ENCODE measurements around the gene GPBP1. TPM values are rescaled to one million over a fixed set of nuclear protein-coding genes. Genes with fewer than 3 reads are reported as not detected.

Gene GPBP1
- total RNA-seq (2014; rRNA removed; shearing (Covaris generic)) (35.5 and 41.7 TPM in 2 replicates), polyA plus RNA-seq (2016; fragmentation: Nextera tagmentation; extraction: Ambion mirVana) (38.1 and 38.8 TPM in 2 replicates)

- Histone ChIP-seq H3F3A (ENCODE audit: insufficient read depth) (peaks cover 26% of the 10 kb centered on the region), H3K4me1 (ENCODE audit: insufficient read depth) (peaks cover 25% of the 10 kb centered on the region), H3K9me2 (ENCODE audit: insufficient read depth) (no peaks in the 10 kb centered on the region), H3K27me3 (replicated peaks; ENCODE audit: insufficient read depth) (no peaks in the 10 kb centered on the region), H3K79me2 (ENCODE audit: insufficient read depth) (peaks cover 46% of the 10 kb centered on the region), H3K4me3 (peak within 1 kb of the TSS; percentile 92), H3K36me3 (ENCODE audit: low read depth) (no peaks in the 10 kb centered on the region), H2AFZ (peak within 1 kb of the TSS; percentile 86), H4K20me1 (ENCODE audit: insufficient read depth) (no peaks in the 10 kb centered on the region), H3K27ac (peak within 1 kb of the TSS; percentile 99), H3K9me3 (ENCODE audit: low read depth) (no peaks in the 10 kb centered on the region), H3K9ac (peak within 1 kb of the TSS; percentile 100), H3K4me2 (ENCODE audit: unreplicated experiment) (peak within 1 kb of the TSS; percentile 96)
- TF ChIP-seq EZH2 (IDR thresholded peaks at IDR 0.05; ENCODE audit: insufficient read depth, poor library complexity, severe bottlenecking), result no peak
- TF ChIP-seq EZH2phosphoT487 (IDR thresholded peaks at IDR 0.05; ENCODE audit: insufficient read depth, low read depth), result no peak
- 1 to 2% methylated on average over 48 to 73 of the region's 83 CpGs for WGBS, 2 experiments (ENCODE audit: low coverage in 1 of 2, low lambda C conversion rate in 2 of 2, missing lambda C conversion rate in 2 of 2)
- peak; percentile 100 for DNase-seq
- in situ Hi-C loops (cut with MboI), result no loop called here
These were observed at the start of gene GPBP1 for GRCh38 chr5:57173319-57174127. Gene GPBP1 (plus strand): TSS chr5:57174059. CDS start chr5:57214131, 40,072 bp downstream.

- no peak overlapping the region for H3K9ac ChIP-seq
- H3K36me3 ChIP-seq (ENCODE audit: low read depth), result no peaks in the 10 kb centered on the region
- H4K20me1 ChIP-seq (ENCODE audit: insufficient read depth), result no peaks in the 10 kb centered on the region
- H3K79me2 ChIP-seq (ENCODE audit: insufficient read depth), result no peaks in the 10 kb centered on the region
- H3K27me3 ChIP-seq (replicated peaks; ENCODE audit: insufficient read depth), result no peaks in the 10 kb centered on the region; the same call in 1 of the 2 replicates
- no peaks in the 10 kb centered on the region for H3K9me2 ChIP-seq (ENCODE audit: insufficient read depth)
- no peak overlapping the region for H3K27ac ChIP-seq
- no peaks in the 10 kb centered on the region for H3F3A ChIP-seq (ENCODE audit: insufficient read depth)
- no peaks in the 10 kb centered on the region for H3K4me1 ChIP-seq (ENCODE audit: insufficient read depth)
- WGBS, 2 experiments (ENCODE audit: low coverage in 1 of 2, low lambda C conversion rate in 2 of 2, missing lambda C conversion rate in 2 of 2), result 59 to 68% methylated on average over 3 of the region's 3 CpGs
- H2AFZ ChIP-seq, result no peak overlapping the region
- TF ChIP-seq EZH2phosphoT487 (IDR thresholded peaks at IDR 0.05; ENCODE audit: insufficient read depth, low read depth), result no peak
- no peak for TF ChIP-seq EZH2 (IDR thresholded peaks at IDR 0.05; ENCODE audit: insufficient read depth, poor library complexity, severe bottlenecking)
- no peak overlapping the region for H3K4me2 ChIP-seq (ENCODE audit: unreplicated experiment)
- in situ Hi-C loops (cut with MboI), result no loop called here
- DNase-seq, result no peak
- H3K4me3 ChIP-seq, result no peak overlapping the region
- H3K9me3 ChIP-seq (ENCODE audit: low read depth), result no peaks in the 10 kb centered on the region
These were observed 45.5 kb upstream of the GPBP1 start for GRCh38 chr5:57128325-57128724.

DNA sequence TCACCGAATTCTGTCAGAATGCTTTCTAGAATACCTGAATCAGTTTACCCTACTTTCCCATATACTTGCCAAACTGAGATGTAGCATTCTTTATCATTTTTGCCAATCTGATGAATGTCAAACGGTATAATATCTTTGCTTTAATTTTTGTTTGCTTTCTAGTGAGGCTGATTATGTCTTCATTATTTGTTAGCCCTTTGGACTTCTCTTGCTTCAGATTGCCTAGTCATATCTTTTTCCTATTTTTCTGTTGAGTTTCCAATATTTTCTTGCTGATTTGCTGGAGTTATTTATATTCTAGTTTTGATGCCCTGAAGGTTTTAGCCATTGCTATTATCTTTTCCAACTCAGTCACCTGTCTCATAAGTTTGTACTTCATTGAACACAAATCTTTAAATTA, 40.3 kb upstream of the GPBP1 start:
- H3K9ac ChIP-seq, result no peak overlapping the region
- DNase-seq, result no peak
- H4K20me1 ChIP-seq (ENCODE audit: insufficient read depth), result no peaks in the 10 kb centered on the region
- H3K9me2 ChIP-seq (ENCODE audit: insufficient read depth), result no peaks in the 10 kb centered on the region
- H2AFZ ChIP-seq, result no peak overlapping the region
- H3K9me3 ChIP-seq (ENCODE audit: low read depth), result no peaks in the 10 kb centered on the region
- no peaks in the 10 kb centered on the region for H3K4me1 ChIP-seq (ENCODE audit: insufficient read depth)
- H3K27me3 ChIP-seq (replicated peaks; ENCODE audit: insufficient read depth), result no peaks in the 10 kb centered on the region; the same call in 1 of the 2 replicates
- no peak overlapping the region for H3K4me3 ChIP-seq
- no peaks in the 10 kb centered on the region for H3K79me2 ChIP-seq (ENCODE audit: insufficient read depth)
- no peaks in the 10 kb centered on the region for H3K36me3 ChIP-seq (ENCODE audit: low read depth)
- 59 to 62% methylated on average over 2 of the region's 2 CpGs for WGBS, 2 experiments (ENCODE audit: low coverage in 1 of 2, low lambda C conversion rate in 2 of 2, missing lambda C conversion rate in 2 of 2)
- no peak overlapping the region for H3K4me2 ChIP-seq (ENCODE audit: unreplicated experiment)
- H3F3A ChIP-seq (ENCODE audit: insufficient read depth), result no peaks in the 10 kb centered on the region
- no peak overlapping the region for H3K27ac ChIP-seq
- in situ Hi-C loops (cut with MboI), result no loop called here
- TF ChIP-seq EZH2 (IDR thresholded peaks at IDR 0.05; ENCODE audit: insufficient read depth, poor library complexity, severe bottlenecking), result no peak
- TF ChIP-seq EZH2phosphoT487 (IDR thresholded peaks at IDR 0.05; ENCODE audit: insufficient read depth, low read depth), result no peak

GRCh38 chr5:57137401-57137800, 36.5 kb upstream of the GPBP1 start:
- Histone ChIP-seq H3K9me2 (ENCODE audit: insufficient read depth) (no peaks in the 10 kb centered on the region), H3F3A (ENCODE audit: insufficient read depth) (no peaks in the 10 kb centered on the region), H3K4me3 (no peak overlapping the region), H4K20me1 (ENCODE audit: insufficient read depth) (no peaks in the 10 kb centered on the region), H3K27ac (no peak overlapping the region), H3K4me2 (ENCODE audit: unreplicated experiment) (no peak overlapping the region), H3K36me3 (ENCODE audit: low read depth) (no peaks in the 10 kb centered on the region), H2AFZ (no peak overlapping the region), H3K27me3 (replicated peaks; ENCODE audit: insufficient read depth) (no peaks in the 10 kb centered on the region), H3K4me1 (ENCODE audit: insufficient read depth) (no peaks in the 10 kb centered on the region), H3K9me3 (ENCODE audit: low read depth) (no peaks in the 10 kb centered on the region), H3K9ac (no peak overlapping the region), H3K79me2 (ENCODE audit: insufficient read depth) (no peaks in the 10 kb centered on the region)
- DNase-seq, result no peak
- 4% methylated on average over 2 of the region's 2 CpGs for WGBS, 2 experiments (ENCODE audit: low coverage in 1 of 2, low lambda C conversion rate in 2 of 2, missing lambda C conversion rate in 2 of 2)
- in situ Hi-C loops (cut with MboI), result no loop called here
- TF ChIP-seq EZH2phosphoT487 (IDR thresholded peaks at IDR 0.05; ENCODE audit: insufficient read depth, low read depth) (no peak), EZH2 (IDR thresholded peaks at IDR 0.05; ENCODE audit: insufficient read depth, poor library complexity, severe bottlenecking) (no peak)

All from GM23248 (cell line).